ENCODE results near the gene RUFY1. TPM values are rescaled to one million over a fixed set of nuclear protein-coding genes. Genes with fewer than 3 reads are reported as not detected.

The RUFY1 gene
- total and polyA plus RNA-seq, 2 of the 13 experiments (the other 11 are each of a cell fraction or from before 2014, with no cell fraction given), result 19.9 to 31.9 TPM

DNA sequence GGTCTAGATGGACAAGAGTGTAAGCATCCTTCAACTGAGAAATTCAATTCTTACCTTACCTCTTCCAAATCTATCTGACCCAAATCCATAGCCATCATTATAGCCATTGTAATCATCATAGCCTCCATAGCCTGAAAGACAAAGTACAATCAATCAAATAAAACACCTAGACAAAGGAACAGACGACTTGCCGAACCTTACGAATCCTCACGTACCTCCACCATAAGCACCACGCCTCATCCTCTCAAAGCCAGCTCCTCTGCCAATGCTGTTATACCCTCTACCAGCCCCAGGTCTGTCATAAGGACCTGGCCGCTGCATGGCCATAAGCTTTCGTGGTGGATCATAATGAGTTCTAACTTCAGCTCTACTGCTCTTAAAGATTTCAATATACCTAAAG is 67.6 kb downstream of the RUFY1 start (continued):
- TF ChIP-seq REXO4 (CRISPR knock-in tag; IDR thresholded peaks at IDR 0.05; ENCODE audit: borderline replicate concordance) (no peak), ZNF282 (IDR thresholded peaks at IDR 0.05; ENCODE audit: partially characterized antibody) (no peak)

DNA sequence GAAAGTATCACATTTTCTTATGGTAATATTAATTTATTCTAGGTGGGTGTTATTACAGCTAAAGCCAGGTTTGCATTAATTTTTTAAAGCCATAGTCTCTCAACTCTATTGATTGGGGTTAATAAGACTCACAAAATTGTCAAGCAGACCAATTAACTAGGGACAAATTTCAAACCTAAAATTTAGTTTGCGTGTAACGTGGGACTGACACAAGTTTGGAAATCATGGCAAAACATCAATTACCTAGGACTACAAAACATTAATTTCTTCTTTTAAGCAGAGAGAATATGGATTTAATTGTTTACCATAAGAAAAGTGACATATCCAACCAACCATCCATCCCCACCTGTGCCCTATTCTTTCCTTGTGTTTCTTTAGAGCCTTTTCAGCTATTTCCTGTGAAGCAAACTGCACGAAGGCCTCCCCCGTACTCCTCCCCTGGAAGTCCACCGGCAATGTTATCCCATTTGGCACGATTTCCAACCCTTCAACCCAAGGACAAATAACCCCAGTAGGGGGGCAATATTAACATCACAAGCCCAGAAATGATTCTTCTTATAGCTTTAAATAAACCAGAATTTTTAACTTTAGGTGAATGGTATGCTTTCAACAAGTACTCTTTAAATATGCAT is 68.7 kb downstream of the RUFY1 start:
- TF ChIP-seq MEIS2 (CRISPR knock-in tag; IDR thresholded peaks at IDR 0.05) (no peak), RBFOX2 (IDR thresholded peaks at IDR 0.05; ENCODE audit: low read depth, low read length) (peak; percentile 66), CBX1 (IDR thresholded peaks at IDR 0.05; ENCODE audit: low read depth) (no peak), BRD4 (CRISPR knock-in tag; IDR thresholded peaks at IDR 0.05) (no peak), ZNF263 (CRISPR knock-in tag; IDR thresholded peaks at IDR 0.05) (0 out of 2 replicates have a peak, but pooled peaks have one; percentile 35), RBM22 (optimal IDR thresholded peaks at IDR 0.05; ENCODE audit: low read length) (peak; percentile 83), POLR2G (IDR thresholded peaks at IDR 0.05; ENCODE audit: low read depth, low read length) (0 out of 2 replicates have a peak, but pooled peaks have one; percentile 17), PHF8 (CRISPR knock-in tag; IDR thresholded peaks at IDR 0.05) (no peak), TMF1 (CRISPR knock-in tag; IDR thresholded peaks at IDR 0.05; ENCODE audit: low read depth) (no peak), AGO2 (optimal IDR thresholded peaks at IDR 0.05; ENCODE audit: low read depth, low read length) (peak; percentile 71), KLF16 (CRISPR knock-in tag; IDR thresholded peaks at IDR 0.05) (no peak)
- TF ChIP-seq, protein P1, sequence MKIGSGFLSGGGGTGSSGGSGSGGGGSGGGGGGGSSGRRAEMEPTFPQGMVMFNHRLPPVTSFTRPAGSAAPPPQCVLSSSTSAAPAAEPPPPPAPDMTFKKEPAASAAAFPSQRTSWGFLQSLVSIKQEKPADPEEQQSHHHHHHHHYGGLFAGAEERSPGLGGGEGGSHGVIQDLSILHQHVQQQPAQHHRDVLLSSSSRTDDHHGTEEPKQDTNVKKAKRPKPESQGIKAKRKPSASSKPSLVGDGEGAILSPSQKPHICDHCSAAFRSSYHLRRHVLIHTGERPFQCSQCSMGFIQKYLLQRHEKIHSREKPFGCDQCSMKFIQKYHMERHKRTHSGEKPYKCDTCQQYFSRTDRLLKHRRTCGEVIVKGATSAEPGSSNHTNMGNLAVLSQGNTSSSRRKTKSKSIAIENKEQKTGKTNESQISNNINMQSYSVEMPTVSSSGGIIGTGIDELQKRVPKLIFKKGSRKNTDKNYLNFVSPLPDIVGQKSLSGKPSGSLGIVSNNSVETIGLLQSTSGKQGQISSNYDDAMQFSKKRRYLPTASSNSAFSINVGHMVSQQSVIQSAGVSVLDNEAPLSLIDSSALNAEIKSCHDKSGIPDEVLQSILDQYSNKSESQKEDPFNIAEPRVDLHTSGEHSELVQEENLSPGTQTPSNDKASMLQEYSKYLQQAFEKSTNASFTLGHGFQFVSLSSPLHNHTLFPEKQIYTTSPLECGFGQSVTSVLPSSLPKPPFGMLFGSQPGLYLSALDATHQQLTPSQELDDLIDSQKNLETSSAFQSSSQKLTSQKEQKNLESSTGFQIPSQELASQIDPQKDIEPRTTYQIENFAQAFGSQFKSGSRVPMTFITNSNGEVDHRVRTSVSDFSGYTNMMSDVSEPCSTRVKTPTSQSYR (CRISPR knock-in tag; IDR thresholded peaks at IDR 0.05; ENCODE audit: borderline replicate concordance), result no peak
- TF ChIP-seq, protein P2, sequence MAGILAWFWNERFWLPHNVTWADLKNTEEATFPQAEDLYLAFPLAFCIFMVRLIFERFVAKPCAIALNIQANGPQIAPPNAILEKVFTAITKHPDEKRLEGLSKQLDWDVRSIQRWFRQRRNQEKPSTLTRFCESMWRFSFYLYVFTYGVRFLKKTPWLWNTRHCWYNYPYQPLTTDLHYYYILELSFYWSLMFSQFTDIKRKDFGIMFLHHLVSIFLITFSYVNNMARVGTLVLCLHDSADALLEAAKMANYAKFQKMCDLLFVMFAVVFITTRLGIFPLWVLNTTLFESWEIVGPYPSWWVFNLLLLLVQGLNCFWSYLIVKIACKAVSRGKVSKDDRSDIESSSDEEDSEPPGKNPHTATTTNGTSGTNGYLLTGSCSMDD (CRISPR knock-in tag; IDR thresholded peaks at IDR 0.05), result no peak
- TF ChIP-seq, protein P3, sequence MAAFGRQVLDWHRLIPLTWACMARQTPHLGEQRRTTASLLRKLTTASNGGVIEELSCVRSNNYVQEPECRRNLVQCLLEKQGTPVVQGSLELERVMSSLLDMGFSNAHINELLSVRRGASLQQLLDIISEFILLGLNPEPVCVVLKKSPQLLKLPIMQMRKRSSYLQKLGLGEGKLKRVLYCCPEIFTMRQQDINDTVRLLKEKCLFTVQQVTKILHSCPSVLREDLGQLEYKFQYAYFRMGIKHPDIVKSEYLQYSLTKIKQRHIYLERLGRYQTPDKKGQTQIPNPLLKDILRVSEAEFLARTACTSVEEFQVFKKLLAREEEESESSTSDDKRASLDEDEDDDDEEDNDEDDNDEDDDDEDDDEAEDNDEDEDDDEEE (CRISPR knock-in tag; IDR thresholded peaks at IDR 0.05), result no peak
- WGBS (ENCODE audit: low lambda C conversion rate), result 37% methylated on average over 6 of the region's 6 CpGs
- H3K79me2 ChIP-seq (ENCODE audit: insufficient read depth, low read length), result peaks cover 78% of the 10 kb centered on the region
- H3K4me1 ChIP-seq (ENCODE audit: insufficient read depth, low read length), result peaks cover 73% of the 10 kb centered on the region
- no peaks in the 10 kb centered on the region for H3K9me3 ChIP-seq (ENCODE audit: low read length)
- peaks cover 22 to 70% of the 10 kb centered on the region in 2 experiments for H3K36me3 ChIP-seq (replicated peaks in 1 of 2; ENCODE audit: control insufficient read depth in 1 of 2, insufficient read depth in 2 of 2, low read length in 2 of 2)
- no peak overlapping the region for H3K9ac ChIP-seq (ENCODE audit: insufficient read depth, low read depth, low read length)
- peaks cover 90% of the 10 kb centered on the region for H4K20me1 ChIP-seq (ENCODE audit: insufficient read depth, low read length)
- no peaks in the 10 kb centered on the region; a peak in 1 of 5 replicates for H3K27me3 ChIP-seq (ENCODE audit: control insufficient read depth in 1 of 2, insufficient read depth in 2 of 2, low read length in 2 of 2)
- no peak for FAIRE-seq
- no peak overlapping the region for H3K27ac ChIP-seq (ENCODE audit: extremely low read length, insufficient read depth, low read length)
- peak overlapping the region; percentile 99 for H3K4me2 ChIP-seq (ENCODE audit: low read depth, low read length)
- no peak overlapping the region for H2AFZ ChIP-seq (ENCODE audit: low read length)
- CTCF ChIA-PET (ENCODE audit: low intra/inter-chr PET ratio, low total read pairs), result no interaction called here
- in situ Hi-C loops (cut with HindIII; ENCODE audit: extremely low pct_ligation_motif_present, low pct_unique_long_range_greater_than_20kb), result no loop called here
- ATAC-seq, result no peak
- POLR2A ChIA-PET, result interaction anchor here (3.3 kb wide), 1 partner anchor 10 kb away, joined by 19 read pairs; no protein-coding TSS in a partner anchor
- intact Hi-C loops (cut with micrococcal nuclease; ENCODE audit: unreplicated experiment), result no loop called here
- DNase-seq (ENCODE audit: low spot score), result no peak
- peak overlapping the region; percentile 23 to 99 (median 84); a peak in 5 of 6 replicates for H3K4me3 ChIP-seq (replicated peaks in 1 of 3; ENCODE audit: insufficient read depth in 1 of 3, low read depth in 2 of 3, low read length in 3 of 3)
- BruUV-seq (replicated peaks), result TSS peak; percentile 0
